ENCODE results near the gene APOL4.
"Not testable (repeated sequence)": the region's sequence is repeated elsewhere in the genome, so short reads cannot be mapped to it uniquely, and the experiment has no call there.

Gene APOL4

DNA sequence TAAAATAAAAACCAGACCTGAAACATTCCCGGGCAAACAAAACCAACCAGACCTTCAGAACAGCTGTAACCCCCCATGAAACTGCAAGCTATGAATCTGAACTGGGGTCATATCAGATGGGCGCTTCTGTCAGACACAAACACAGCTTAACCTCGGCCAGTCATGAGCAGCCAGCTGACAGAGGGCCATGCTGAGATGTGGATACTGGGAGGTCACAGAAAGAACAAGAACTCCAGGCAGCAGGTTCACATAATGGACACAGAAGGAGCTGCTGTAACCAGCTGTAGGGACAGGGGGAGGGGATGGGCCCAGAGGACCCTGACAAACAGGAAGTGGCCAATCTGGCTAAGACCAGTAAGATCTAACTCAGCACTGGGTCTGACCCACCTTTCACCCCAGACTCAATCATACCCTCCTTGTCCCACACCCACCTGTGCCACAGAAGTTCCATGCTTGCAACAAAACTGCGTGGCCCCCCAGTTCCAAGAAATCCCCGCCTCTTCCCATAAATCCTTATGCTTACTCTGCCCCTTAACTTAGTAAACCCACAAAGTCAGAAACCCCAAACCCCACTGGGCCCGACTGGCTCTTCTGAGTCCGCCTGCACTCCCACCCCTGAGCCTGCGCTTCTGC, 4.0 kb downstream of the APOL4 start:
- Histone ChIP-seq H3K4me3 (ENCODE audit: insufficient read depth, low read depth, low read length) (no peak overlapping the region), H3K27me3 (ENCODE audit: control insufficient read depth, insufficient read depth, low read length, poor library complexity, severe bottlenecking) (no peaks in the 10 kb centered on the region), H3K36me3 (ENCODE audit: control insufficient read depth, insufficient read depth, low read length) (no peaks in the 10 kb centered on the region), H3K9me3 (ENCODE audit: control insufficient read depth, low read length) (no peaks in the 10 kb centered on the region), H3K4me1 (ENCODE audit: control insufficient read depth, insufficient read depth, low read length) (peaks cover 34% of the 10 kb centered on the region), H3K27ac (ENCODE audit: insufficient read depth, low read depth, low read length, poor library complexity, severe bottlenecking) (peak overlapping the region; percentile 89)
- 78% methylated on average over 8 of the region's 8 CpGs for WGBS, 2 experiments

GRCh38 chr22:36197065-36197440, 4.6 kb downstream of the APOL4 start:
- Histone ChIP-seq H3K27ac (ENCODE audit: insufficient read depth, low read depth, low read length, poor library complexity, severe bottlenecking) (peak overlapping the region; percentile 89), H3K4me3 (ENCODE audit: insufficient read depth, low read depth, low read length) (no peak overlapping the region)
- 8 to 13% methylated on average over 4 to 5 of the region's 5 CpGs for WGBS, 2 experiments

DNA sequence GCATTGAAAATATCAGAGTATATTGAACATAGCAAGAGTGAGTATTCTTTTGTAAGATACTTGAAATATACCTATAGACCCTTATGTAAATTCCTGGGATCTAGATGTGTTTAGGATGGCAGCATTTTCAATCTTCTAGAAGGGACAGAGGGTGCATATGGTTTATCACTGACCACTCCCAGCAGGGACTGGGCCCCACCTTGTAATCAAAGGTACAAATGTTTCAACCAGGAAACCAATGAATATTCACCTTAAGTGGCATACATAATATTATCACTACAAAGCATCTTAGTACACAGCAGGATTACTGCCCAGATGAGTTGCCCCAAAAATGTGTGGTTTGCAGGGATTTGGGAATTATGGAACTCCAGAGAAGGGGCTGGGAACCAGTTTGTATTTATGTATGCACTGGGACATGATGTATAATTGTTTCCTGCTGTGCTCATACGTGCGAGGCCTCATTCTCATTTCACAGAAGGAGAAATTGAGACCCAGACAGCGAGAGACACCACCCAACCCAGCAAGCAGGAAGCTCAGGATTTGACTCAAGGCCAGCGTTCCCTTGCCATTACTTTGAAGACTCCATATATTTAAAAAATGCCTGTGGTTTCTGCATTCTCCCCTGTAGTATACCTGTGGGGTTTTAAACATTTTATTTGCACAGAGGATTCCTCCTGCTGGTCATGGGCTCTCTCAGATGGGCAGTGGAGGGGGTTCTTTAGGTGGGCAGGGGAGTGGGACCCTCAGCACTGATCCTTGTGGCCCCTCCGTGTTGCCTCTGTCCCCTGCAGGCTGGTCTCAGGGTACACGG, 5.2 kb downstream of the APOL4 start:
- WGBS, 2 experiments, result 67 to 69% methylated on average over 6 of the region's 6 CpGs
- Histone ChIP-seq H3K36me3 (ENCODE audit: control insufficient read depth, insufficient read depth, low read length) (no peaks in the 10 kb centered on the region), H3K27me3 (ENCODE audit: control insufficient read depth, insufficient read depth, low read length, poor library complexity, severe bottlenecking) (no peaks in the 10 kb centered on the region), H3K27ac (ENCODE audit: insufficient read depth, low read depth, low read length, poor library complexity, severe bottlenecking) (no peak overlapping the region), H3K4me1 (ENCODE audit: control insufficient read depth, insufficient read depth, low read length) (peaks cover 30% of the 10 kb centered on the region), H3K4me3 (ENCODE audit: insufficient read depth, low read depth, low read length) (no peak overlapping the region), H3K9me3 (ENCODE audit: control insufficient read depth, low read length) (no peaks in the 10 kb centered on the region)

More at GRCh38 chr22:36197065-36197440, 4.6 kb downstream of the APOL4 start:
- Histone ChIP-seq H3K36me3 (ENCODE audit: control insufficient read depth, insufficient read depth, low read length) (no peaks in the 10 kb centered on the region), H3K4me1 (ENCODE audit: control insufficient read depth, insufficient read depth, low read length) (peaks cover 34% of the 10 kb centered on the region), H3K27me3 (ENCODE audit: control insufficient read depth, insufficient read depth, low read length, poor library complexity, severe bottlenecking) (no peaks in the 10 kb centered on the region), H3K9me3 (ENCODE audit: control insufficient read depth, low read length) (no peaks in the 10 kb centered on the region)

GRCh38 chr22:36194971-36195370, 6.6 kb downstream of the APOL4 start:
- WGBS, 2 experiments, result 46 to 48% methylated on average over 5 of the region's 5 CpGs
- H3K4me3 ChIP-seq (ENCODE audit: insufficient read depth, low read depth, low read length), result no peak overlapping the region
- no peak overlapping the region for H3K27ac ChIP-seq (ENCODE audit: insufficient read depth, low read depth, low read length, poor library complexity, severe bottlenecking)
- H3K36me3 ChIP-seq (ENCODE audit: control insufficient read depth, insufficient read depth, low read length), result no peaks in the 10 kb centered on the region
- H3K9me3 ChIP-seq (ENCODE audit: control insufficient read depth, low read length), result no peaks in the 10 kb centered on the region
- H3K27me3 ChIP-seq (ENCODE audit: control insufficient read depth, insufficient read depth, low read length, poor library complexity, severe bottlenecking), result no peaks in the 10 kb centered on the region
- H3K4me1 ChIP-seq (ENCODE audit: control insufficient read depth, insufficient read depth, low read length), result peaks cover 24% of the 10 kb centered on the region

GRCh38 chr22:36194385-36194784, 7.2 kb downstream of the APOL4 start:
- Histone ChIP-seq H3K27ac (ENCODE audit: insufficient read depth, low read depth, low read length, poor library complexity, severe bottlenecking) (no peak overlapping the region), H3K9me3 (ENCODE audit: control insufficient read depth, low read length) (no peaks in the 10 kb centered on the region), H3K36me3 (ENCODE audit: control insufficient read depth, insufficient read depth, low read length) (no peaks in the 10 kb centered on the region), H3K27me3 (ENCODE audit: control insufficient read depth, insufficient read depth, low read length, poor library complexity, severe bottlenecking) (no peaks in the 10 kb centered on the region), H3K4me3 (ENCODE audit: insufficient read depth, low read depth, low read length) (no peak overlapping the region), H3K4me1 (ENCODE audit: control insufficient read depth, insufficient read depth, low read length) (peaks cover 24% of the 10 kb centered on the region)
- 89 to 96% methylated on average over 2 of the region's 2 CpGs for WGBS, 2 experiments

- Histone ChIP-seq H3K4me3 (ENCODE audit: insufficient read depth, low read depth, low read length) (no peak overlapping the region), H3K36me3 (ENCODE audit: control insufficient read depth, insufficient read depth, low read length) (no peaks in the 10 kb centered on the region), H3K4me1 (ENCODE audit: control insufficient read depth, insufficient read depth, low read length) (peaks cover 19% of the 10 kb centered on the region), H3K9me3 (ENCODE audit: control insufficient read depth, low read length) (no peaks in the 10 kb centered on the region), H3K27ac (ENCODE audit: insufficient read depth, low read depth, low read length, poor library complexity, severe bottlenecking) (no peak overlapping the region), H3K27me3 (ENCODE audit: control insufficient read depth, insufficient read depth, low read length, poor library complexity, severe bottlenecking) (no peaks in the 10 kb centered on the region)
- 51 to 57% methylated on average over 3 of the region's 3 CpGs for WGBS, 2 experiments
Measured at GRCh38 chr22:36193577-36193976, 8.0 kb downstream of the APOL4 start.

GRCh38 chr22:36193171-36193570, 8.4 kb downstream of the APOL4 start:
- H3K4me3 ChIP-seq (ENCODE audit: insufficient read depth, low read depth, low read length), result no peak overlapping the region
- H3K4me1 ChIP-seq (ENCODE audit: control insufficient read depth, insufficient read depth, low read length), result peaks cover 15% of the 10 kb centered on the region
- H3K36me3 ChIP-seq (ENCODE audit: control insufficient read depth, insufficient read depth, low read length), result no peaks in the 10 kb centered on the region
- 82 to 90% methylated on average over 3 of the region's 3 CpGs for WGBS, 2 experiments
- H3K9me3 ChIP-seq (ENCODE audit: control insufficient read depth, low read length), result no peaks in the 10 kb centered on the region
- no peaks in the 10 kb centered on the region for H3K27me3 ChIP-seq (ENCODE audit: control insufficient read depth, insufficient read depth, low read length, poor library complexity, severe bottlenecking)
- H3K27ac ChIP-seq (ENCODE audit: insufficient read depth, low read depth, low read length, poor library complexity, severe bottlenecking), result no peak overlapping the region

DNA sequence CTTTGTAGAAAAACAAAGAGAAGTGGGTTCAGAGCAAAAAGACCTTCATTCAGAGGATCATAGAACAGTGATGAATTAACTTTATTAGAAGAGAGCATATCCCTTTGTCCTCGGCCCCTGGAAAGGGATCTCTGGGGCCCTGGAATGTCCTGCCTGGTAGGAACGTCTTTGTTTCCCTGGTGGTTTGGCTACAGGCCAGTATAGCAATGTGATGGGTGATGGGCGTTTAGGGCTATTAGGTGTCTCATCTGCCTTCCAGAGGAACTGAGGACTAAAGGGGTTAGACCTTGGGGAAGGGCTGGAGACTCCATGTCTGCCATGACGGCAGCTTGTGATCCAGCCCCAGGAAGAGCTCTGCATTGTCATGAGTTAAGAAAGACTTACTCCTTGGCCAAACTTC, 9.1 kb downstream of the APOL4 start:
- Histone ChIP-seq H3K4me3 (ENCODE audit: insufficient read depth, low read depth, low read length) (no peak overlapping the region), H3K9me3 (ENCODE audit: control insufficient read depth, low read length) (no peaks in the 10 kb centered on the region), H3K36me3 (ENCODE audit: control insufficient read depth, insufficient read depth, low read length) (no peaks in the 10 kb centered on the region), H3K4me1 (ENCODE audit: control insufficient read depth, insufficient read depth, low read length) (peaks cover 8% of the 10 kb centered on the region), H3K27me3 (ENCODE audit: control insufficient read depth, insufficient read depth, low read length, poor library complexity, severe bottlenecking) (no peaks in the 10 kb centered on the region), H3K27ac (ENCODE audit: insufficient read depth, low read depth, low read length, poor library complexity, severe bottlenecking) (no peak overlapping the region)
- 87 to 91% methylated on average over 4 of the region's 4 CpGs for WGBS, 2 experiments

DNA sequence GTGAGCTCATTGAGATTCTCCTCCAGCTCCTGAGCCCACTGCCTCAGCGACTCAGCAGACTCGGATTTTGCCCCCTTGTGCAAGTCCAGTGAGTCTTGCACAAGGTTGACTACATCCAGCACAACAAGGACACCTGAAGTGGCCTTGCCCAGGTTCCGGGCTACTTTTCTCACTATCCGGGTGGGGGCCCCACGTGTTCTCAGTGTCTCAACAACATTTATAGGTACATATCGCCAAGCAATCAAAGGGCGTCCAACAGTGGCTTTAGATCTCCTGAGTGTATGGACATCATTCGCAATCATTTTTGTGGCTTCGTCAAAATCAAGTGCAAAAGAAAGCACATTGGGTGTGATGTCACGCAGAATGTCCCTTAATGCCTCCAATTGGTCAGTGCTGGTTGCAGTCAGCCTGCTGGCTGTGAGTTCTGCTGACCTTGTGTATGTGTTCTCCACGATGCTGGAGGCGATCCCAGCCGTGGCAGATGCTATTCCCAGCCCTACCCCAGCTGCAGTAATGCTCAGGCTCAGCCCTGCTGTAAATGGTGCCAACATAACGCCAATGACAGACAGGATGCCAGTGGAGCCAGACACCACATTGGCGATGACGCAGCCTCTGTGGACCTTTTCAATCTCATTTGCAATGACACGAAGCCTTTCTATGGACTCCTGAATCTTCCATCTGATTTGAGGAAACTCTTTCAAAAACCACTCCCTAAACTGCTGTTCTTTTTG, 10.3 kb downstream of the APOL4 start:
- no peaks in the 10 kb centered on the region for H3K4me1 ChIP-seq (ENCODE audit: control insufficient read depth, insufficient read depth, low read length)
- no peaks in the 10 kb centered on the region for H3K36me3 ChIP-seq (ENCODE audit: control insufficient read depth, insufficient read depth, low read length)
- no peak overlapping the region for H3K4me3 ChIP-seq (ENCODE audit: insufficient read depth, low read depth, low read length)
- H3K9me3 ChIP-seq (ENCODE audit: control insufficient read depth, low read length), result no peaks in the 10 kb centered on the region
- 82 to 83% methylated on average over 17 of the region's 17 CpGs for WGBS, 2 experiments
- H3K27me3 ChIP-seq (ENCODE audit: control insufficient read depth, insufficient read depth, low read length, poor library complexity, severe bottlenecking), result no peaks in the 10 kb centered on the region
- no peak overlapping the region for H3K27ac ChIP-seq (ENCODE audit: insufficient read depth, low read depth, low read length, poor library complexity, severe bottlenecking)

DNA sequence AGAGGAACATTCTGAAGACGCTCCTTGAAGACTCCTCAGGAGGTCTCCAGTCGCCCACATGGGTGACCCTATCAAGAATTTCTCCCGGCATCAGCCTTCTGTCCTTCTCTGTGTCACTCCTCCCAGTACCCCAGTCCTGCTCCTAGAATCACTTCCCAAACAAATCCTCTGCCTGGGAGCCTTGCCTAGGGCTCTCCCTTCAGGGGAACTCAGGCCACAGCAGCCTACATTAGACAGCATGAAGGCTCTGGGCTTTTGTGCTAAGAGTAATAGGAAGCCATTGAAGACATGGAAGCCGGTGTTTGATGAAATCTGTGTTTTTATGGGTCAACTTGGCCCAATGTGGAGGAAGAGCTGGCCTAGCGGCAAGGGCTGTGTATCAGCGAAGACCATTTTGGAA, 13.7 kb downstream of the APOL4 start:
- WGBS, 2 experiments, result 92 to 93% methylated on average over 3 of the region's 6 CpGs
- H3K27me3 ChIP-seq (ENCODE audit: control insufficient read depth, insufficient read depth, low read length, poor library complexity, severe bottlenecking); H3K9me3 ChIP-seq (ENCODE audit: control insufficient read depth, low read length); H3K4me3 ChIP-seq (ENCODE audit: insufficient read depth, low read depth, low read length); H3K4me1 ChIP-seq (ENCODE audit: control insufficient read depth, insufficient read depth, low read length); H3K36me3 ChIP-seq (ENCODE audit: control insufficient read depth, insufficient read depth, low read length); H3K27ac ChIP-seq (ENCODE audit: insufficient read depth, low read depth, low read length, poor library complexity, severe bottlenecking): not testable (repeated sequence)

Measured in ectodermal cell (in vitro differentiated cells).